Dermis microvascular lymphatic vessel endothelial cell (primary cell): ENCODE measurements around the gene NOL4L. TPM values are rescaled to one million over a fixed set of nuclear protein-coding genes. Genes with fewer than 3 reads are reported as not detected.
"Not testable (repeated sequence)": the region's sequence is repeated elsewhere in the genome, so short reads cannot be mapped to it uniquely, and the experiment has no call there.

Experiments
- DNase-seq, 2 donors: peaks; one replicate each; pipeline versions ENCODE4 v3.0.0 to v3.0.0-alpha.2; 2010; ENCODE audit warnings: low read depth in 2 of 2
- total RNA-seq: library from RNA; depleted of rRNA; stranded (reverse); fragments of >200 nt; gene quantifications from 2 replicates; pipeline ENCODE4 v1.2.1, GENCODE V29; 2014

Gene NOL4L
- total RNA-seq, 1 donor from 2014 or later: 7.7 TPM

GRCh38 chr20:32433311-32434021 lies 151.7 kb downstream of the NOL4L start:
- peak in 1 of 2 donors; percentile 77 for DNase-seq

GRCh38 chr20:32432277-32432676 lies 152.9 kb downstream of the NOL4L start:
- DNase-seq: no peak

GRCh38 chr20:32431457-32431856 lies 153.7 kb downstream of the NOL4L start:
- DNase-seq: no peak

- DNase-seq: no peak
Measured at GRCh38 chr20:32429745-32430360, 155.3 kb downstream of the NOL4L start.

- DNase-seq: no peak
Measured at GRCh38 chr20:32429343-32429742, 155.8 kb downstream of the NOL4L start.

GRCh38 chr20:32427996-32428395 lies 157.1 kb downstream of the NOL4L start:
- no peak for DNase-seq

- no peak for DNase-seq
Measured at GRCh38 chr20:32421290-32421689, 163.8 kb downstream of the NOL4L start.

GRCh38 chr20:32418376-32418775 lies 166.8 kb downstream of the NOL4L start:
- no peak for DNase-seq

GRCh38 chr20:32416206-32416605 lies 168.9 kb downstream of the NOL4L start:
- DNase-seq: no peak

- no peak for DNase-seq
Measured at GRCh38 chr20:32415494-32415893, 169.6 kb downstream of the NOL4L start.

- no peak for DNase-seq
Measured at GRCh38 chr20:32411955-32412706, 173.0 kb downstream of the NOL4L start.

- DNase-seq: not testable (repeated sequence)
Measured at GRCh38 chr20:32407131-32407750, 177.9 kb downstream of the NOL4L start.

- DNase-seq: no peak
Measured at GRCh38 chr20:32406701-32407100, 178.4 kb downstream of the NOL4L start.

GRCh38 chr20:32404017-32404416 lies 181.1 kb downstream of the NOL4L start:
- DNase-seq: no peak

- DNase-seq: no peak
Measured at GRCh38 chr20:32400476-32400875, 184.7 kb downstream of the NOL4L start.

- no peak for DNase-seq
Measured at GRCh38 chr20:32397567-32398084, 187.5 kb downstream of the NOL4L start.

GRCh38 chr20:32396646-32397160 lies 188.4 kb downstream of the NOL4L start:
- DNase-seq: no peak

GRCh38 chr20:32395066-32395465 lies 190.1 kb downstream of the NOL4L start:
- DNase-seq: no peak
